Testis (tissue), 2 donors: Measurements from ENCODE around the gene HSF5.

Experiments
- CTCF ChIP-seq, 3 experiments: fragments of 450-650 bp in 2 of 3; fragments of 200-600 bp in 1 of 3; sonication (generic) in 1 of 3; IDR thresholded peaks; one replicate each; pipeline ENCODE4 v1.5.1; 2016 to 2019; ENCODE audit warnings: antibody characterized with exemption in 3 of 3, mild to moderate bottlenecking in 2 of 3, moderate library complexity in 1 of 3
- POLR2A ChIP-seq: fragments of 450-650 bp; IDR thresholded peaks from one replicate; pipeline ENCODE4 v1.6.1; 2017; ENCODE audit warnings: antibody characterized with exemption, mild to moderate bottlenecking, moderate library complexity

DNA sequence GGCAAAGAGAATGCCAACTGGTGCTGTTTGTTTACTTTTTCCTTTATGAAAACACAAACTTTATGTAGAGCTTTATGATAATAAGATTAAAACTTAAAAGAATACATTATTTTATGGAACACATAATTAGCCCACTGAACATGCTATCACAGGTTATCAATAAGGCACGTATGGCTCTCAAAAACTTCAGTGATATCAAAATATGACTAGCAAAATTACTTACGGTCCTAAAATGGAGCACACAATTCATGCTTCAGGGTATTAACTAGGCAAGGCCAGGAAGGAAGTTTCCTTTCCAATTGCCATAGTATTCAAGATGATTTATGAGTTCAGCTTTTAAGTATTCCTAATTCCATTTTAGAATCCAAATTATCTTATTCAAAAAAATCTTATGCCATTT lies 74.5 kb downstream of the HSF5 start:
- TF ChIP-seq CTCF (IDR thresholded peaks at IDR 0.05) (no peak), POLR2A (no peak)
